ENCODE data around the gene DAP. TPM values are rescaled to one million over a fixed set of nuclear protein-coding genes. Genes with fewer than 3 reads are reported as not detected.

The DAP gene
- total RNA-seq, 1 donor from 2014 or later, result 25.8 TPM

GRCh38 chr5:10734832-10735523 is 26.1 kb downstream of the DAP start:
- no peak for DNase-seq (ENCODE audit: low read depth)
- TF ChIP-seq CTCF (conservative IDR thresholded peaks at IDR 0.05; ENCODE audit: low read depth, low read length), result no peak
- no peak overlapping the region for H3K4me3 ChIP-seq (ENCODE audit: low read depth, low read length)

GRCh38 chr5:10734037-10734709 is 26.9 kb downstream of the DAP start:
- no peak overlapping the region for H3K4me3 ChIP-seq (ENCODE audit: low read depth, low read length)
- no peak for TF ChIP-seq CTCF (conservative IDR thresholded peaks at IDR 0.05; ENCODE audit: low read depth, low read length)
- no peak for DNase-seq (ENCODE audit: low read depth)

GRCh38 chr5:10733426-10733825 is 27.6 kb downstream of the DAP start:
- no peak overlapping the region for H3K4me3 ChIP-seq (ENCODE audit: low read depth, low read length)
- TF ChIP-seq CTCF (conservative IDR thresholded peaks at IDR 0.05; ENCODE audit: low read depth, low read length), result no peak
- DNase-seq (ENCODE audit: low read depth), result no peak

- no peak overlapping the region for H3K4me3 ChIP-seq (ENCODE audit: low read depth, low read length)
- DNase-seq (ENCODE audit: low read depth), result no peak
- TF ChIP-seq CTCF (conservative IDR thresholded peaks at IDR 0.05; ENCODE audit: low read depth, low read length), result no peak
Measured at GRCh38 chr5:10731913-10732312, 29.1 kb downstream of the DAP start.

GRCh38 chr5:10730043-10730351 is 31.0 kb downstream of the DAP start:
- TF ChIP-seq CTCF (conservative IDR thresholded peaks at IDR 0.05; ENCODE audit: low read depth, low read length), result no peak
- DNase-seq (ENCODE audit: low read depth), result no peak
- no peak overlapping the region for H3K4me3 ChIP-seq (ENCODE audit: low read depth, low read length)

GRCh38 chr5:10729320-10730042 is 31.6 kb downstream of the DAP start:
- H3K4me3 ChIP-seq (ENCODE audit: low read depth, low read length), result no peak overlapping the region
- no peak for TF ChIP-seq CTCF (conservative IDR thresholded peaks at IDR 0.05; ENCODE audit: low read depth, low read length)
- DNase-seq (ENCODE audit: low read depth), result no peak

All from epithelial cell of proximal tubule (primary cell).